IMR-90 (cell line): ENCODE measurements around the gene ARID5A. TPM values are rescaled to one million over a fixed set of nuclear protein-coding genes. Genes with fewer than 3 reads are reported as not detected.

Source experiments
- ATAC-seq: fragments of 200-7000 bp; cut with Tn5 transposase; 2 replicates; pipeline ENCODE4 v1.9.1; 2020; ENCODE audit warnings: low read depth, mild to moderate bottlenecking, moderate library complexity
- BruUV-seq: library from RNA; stranded (reverse); fragments of 400-500 nt; replicated peaks from 2 replicates; lab custom pipeline; 2021; lab: Mats Ljungman, UMichigan
- CTCF ChIA-PET: fragments of 300-600 bp; formaldehyde crosslinking; extraction: SDS; loops from one replicate; lab custom pipeline; 2021; ENCODE audit warnings: antibody characterized with exemption; lab: Yijun Ruan, JAX
- POLR2A ChIA-PET: fragments of 300-600 bp; sonication (Branson Sonifier 250); formaldehyde crosslinking; loops from one replicate; lab custom pipeline; 2022; ENCODE audit warnings: antibody characterized with exemption; ENCODE audit not compliant: unreplicated experiment; lab: Charles Lee
- DNase-seq: peaks from one replicate; pipeline ENCODE4 v3.0.0; 2013
- H2AFZ ChIP-seq: replicated peaks from 2 replicates; pipeline ENCODE3; 2013; ENCODE audit warnings: low read length, mild to moderate bottlenecking; ENCODE audit not compliant: poor library complexity
- H2AK5ac ChIP-seq: 2 replicates; pipeline ENCODE4 v1.6.1; 2013; ENCODE audit warnings: low read depth, low read length, inconsistent platforms
- H2AK9ac ChIP-seq: replicated peaks from 2 replicates; pipeline ENCODE3; 2013; ENCODE audit warnings: mild to moderate bottlenecking, low read depth, low read length, moderate library complexity; ENCODE audit not compliant: poor library complexity
- H2BK120ac ChIP-seq: 2 replicates; pipeline ENCODE4 v1.6.1; 2013; ENCODE audit warnings: low read depth, low read length, inconsistent platforms
- H2BK15ac ChIP-seq: 3 replicates; pipeline ENCODE4 v1.6.1; 2013; ENCODE audit warnings: low read depth, low read length, inconsistent platforms
- H2BK20ac ChIP-seq: 2 replicates; pipeline ENCODE4 v1.6.1; 2013; ENCODE audit warnings: low read depth, mild to moderate bottlenecking, inconsistent platforms, low read length, moderate library complexity
- H2BK5ac ChIP-seq: 2 replicates; pipeline ENCODE4 v1.6.1; 2013; ENCODE audit warnings: mild to moderate bottlenecking, low read depth, low read length, inconsistent platforms; ENCODE audit not compliant: poor library complexity, severe bottlenecking
- H3K14ac ChIP-seq: replicated peaks from 2 replicates; pipeline ENCODE4 v1.6.1; 2013; ENCODE audit warnings: low read depth, low read length, inconsistent platforms
- H3K18ac ChIP-seq: 2 replicates; pipeline ENCODE4 v1.6.1; 2013; ENCODE audit warnings: low read depth, low read length, control low read depth
- H3K23ac ChIP-seq: 2 replicates; pipeline ENCODE4 v1.6.1; 2013; ENCODE audit warnings: low read depth, low read length, inconsistent platforms
- H3K27ac ChIP-seq: 2 replicates; pipeline ENCODE4 v1.5.1; 2013; ENCODE audit warnings: mild to moderate bottlenecking, control low read depth, low read length; ENCODE audit not compliant: insufficient read depth
- H3K27me3 ChIP-seq: 2 replicates; pipeline ENCODE4 v1.6.1; 2013; ENCODE audit warnings: low read length; ENCODE audit not compliant: control insufficient read depth, insufficient read depth
- H3K36me3 ChIP-seq: 2 replicates; pipeline ENCODE4 v1.6.1; 2013; ENCODE audit warnings: low read length, mixed read lengths; ENCODE audit not compliant: control insufficient read depth, insufficient read depth
- H3K4ac ChIP-seq: 2 replicates; pipeline ENCODE4 v1.6.1; 2013; ENCODE audit warnings: low read depth, low read length, inconsistent platforms
- H3K4me1 ChIP-seq: 2 replicates; pipeline ENCODE4 v1.6.1; 2013; ENCODE audit warnings: low read length, mixed read lengths; ENCODE audit not compliant: control insufficient read depth, insufficient read depth
- H3K4me2 ChIP-seq: 2 replicates; pipeline ENCODE4 v1.6.1; 2013; ENCODE audit warnings: low read depth, mild to moderate bottlenecking, control low read depth, low read length, moderate library complexity
- H3K4me3 ChIP-seq: 2 replicates; pipeline ENCODE4 v1.5.1; 2013; ENCODE audit warnings: low read depth, mild to moderate bottlenecking, control low read depth, low read length, moderate library complexity; ENCODE audit not compliant: insufficient read depth
- H3K56ac ChIP-seq: 2 replicates; pipeline ENCODE4 v1.6.1; 2013; ENCODE audit warnings: low read length, inconsistent platforms; ENCODE audit not compliant: insufficient read depth; ENCODE audit errors: extremely low read depth
- H3K79me1 ChIP-seq, 2 experiments: 2 replicates each; pipeline ENCODE4 v1.6.1; 2013; ENCODE audit warnings: low read length in 2 of 2, inconsistent platforms in 1 of 2, low read depth in 1 of 2
- H3K9ac ChIP-seq: 2 replicates; pipeline ENCODE4 v1.6.1; 2013; ENCODE audit warnings: low read depth, low read length, control low read depth
- H3K9me1 ChIP-seq: 2 replicates; pipeline ENCODE4 v1.6.1; 2013; ENCODE audit warnings: low read length, inconsistent platforms; ENCODE audit not compliant: insufficient read depth
- H3K9me3 ChIP-seq: 2 replicates; pipeline ENCODE4 v1.6.1; 2013; ENCODE audit warnings: low read length; ENCODE audit not compliant: control insufficient read depth, insufficient read depth
- H4K20me1 ChIP-seq: 2 replicates; pipeline ENCODE4 v1.6.1; 2013; ENCODE audit warnings: low read length, inconsistent platforms; ENCODE audit not compliant: insufficient read depth
- H4K5ac ChIP-seq: 2 replicates; pipeline ENCODE4 v1.6.1; 2013; ENCODE audit warnings: mild to moderate bottlenecking, low read depth, low read length, control low read depth
- H4K8ac ChIP-seq, 2 experiments: 2 replicates each; pipeline ENCODE4 v1.6.1; 2013; ENCODE audit warnings: low read depth in 2 of 2, low read length in 2 of 2, control low read depth in 1 of 2, inconsistent platforms in 1 of 2
- H4K91ac ChIP-seq: 2 replicates; pipeline ENCODE4 v1.6.1; 2013; ENCODE audit warnings: low read depth, low read length, inconsistent platforms; ENCODE audit not compliant: insufficient read depth
- BHLHE40 ChIP-seq: fragments of 150-350 bp; IDR thresholded peaks from 2 replicates; pipeline ENCODE4 v1.6.1; 2016; ENCODE audit warnings: mild to moderate bottlenecking, low read depth, low read length
- CEBPB ChIP-seq: IDR thresholded peaks from 2 replicates; pipeline ENCODE4 v1.6.1; 2012; ENCODE audit warnings: low read depth, low read length, improper control_type of control experiment
- CHD1 ChIP-seq: IDR thresholded peaks from 2 replicates; pipeline ENCODE4 v1.6.1; 2012; ENCODE audit warnings: low read depth, low read length, improper control_type of control experiment
- ELK1 ChIP-seq: fragments of 150-350 bp; IDR thresholded peaks from 2 replicates; pipeline ENCODE4 v1.6.1; 2016; ENCODE audit warnings: low read depth, mild to moderate bottlenecking, low read length, moderate library complexity, borderline replicate concordance
- FOS ChIP-seq: fragments of 150-350 bp; IDR thresholded peaks from 2 replicates; pipeline ENCODE4 v1.6.1; 2016; ENCODE audit warnings: low read depth, low read length
- MAFK ChIP-seq: IDR thresholded peaks from 2 replicates; pipeline ENCODE4 v1.6.1; 2012; ENCODE audit warnings: low read depth, low read length, improper control_type of control experiment
- MAZ ChIP-seq: IDR thresholded peaks from 2 replicates; pipeline ENCODE4 v1.6.1; 2012; ENCODE audit warnings: low read depth, mild to moderate bottlenecking, low read length, improper control_type of control experiment, moderate library complexity, borderline replicate concordance
- MXI1 ChIP-seq: IDR thresholded peaks from 2 replicates; pipeline ENCODE4 v1.6.1; 2012; ENCODE audit warnings: low read depth, mild to moderate bottlenecking, low read length, moderate library complexity, borderline replicate concordance
- NFE2L2 ChIP-seq: fragments of 150-350 bp; IDR thresholded peaks from 2 replicates; pipeline ENCODE4 v1.6.1; 2016; ENCODE audit warnings: low read depth, mild to moderate bottlenecking, low read length
- POLR2A ChIP-seq: IDR thresholded peaks from 2 replicates; pipeline ENCODE4 v1.6.1; 2012; ENCODE audit warnings: mild to moderate bottlenecking, low read depth, low read length
- RAD21 ChIP-seq: IDR thresholded peaks from 2 replicates; pipeline ENCODE4 v1.6.1; 2012; ENCODE audit warnings: low read length, improper control_type of control experiment
- RCOR1 ChIP-seq: IDR thresholded peaks from 2 replicates; pipeline ENCODE4 v1.6.1; 2012; ENCODE audit warnings: mild to moderate bottlenecking, low read length, improper control_type of control experiment; ENCODE audit not compliant: insufficient replicate concordance
- RFX5 ChIP-seq: IDR thresholded peaks from 2 replicates; pipeline ENCODE4 v1.8.0; 2012; ENCODE audit warnings: low read depth, mild to moderate bottlenecking, low read length, moderate library complexity
- SMC3 ChIP-seq: fragments of 150-350 bp; IDR thresholded peaks from 2 replicates; pipeline ENCODE4 v1.6.1; 2016; ENCODE audit warnings: low read depth, mild to moderate bottlenecking, antibody characterized with exemption, low read length, moderate library complexity
- USF2 ChIP-seq: fragments of 150-350 bp; IDR thresholded peaks from 2 replicates; pipeline ENCODE4 v1.6.1; 2017; ENCODE audit warnings: mild to moderate bottlenecking, antibody characterized with exemption, low read length, low read depth
- WGBS, 2 experiments: methylation state at CpG; one replicate each; pipeline versions ENCODE4 v1.1.5 to v1.1.7; 2013; ENCODE audit warnings: missing lambda C conversion rate in 2 of 2; ENCODE audit not compliant: insufficient read length in 1 of 2; ENCODE audit errors: extremely low coverage in 2 of 2; 5-methylcytosine and 5-hydroxymethylcytosine counted together
- dilution Hi-C: fragments of 300-500 bp; cut with HindIII; formaldehyde crosslinking; loops from one replicate; pipeline ENCODE4 v1.14.3; 2018; ENCODE audit warnings: low sequenced_read_pairs; ENCODE audit not compliant: unreplicated experiment
- in situ Hi-C: fragments of 300-500 bp; cut with MboI; formaldehyde crosslinking; loops from 3 replicates; pipeline ENCODE4 v1.14.3; 2019; ENCODE audit warnings: low sequenced_read_pairs, inconsistent platforms, mixed read lengths
- intact Hi-C: fragments of 100-400 bp; cut with micrococcal nuclease; formaldehyde crosslinking; loops from 2 replicates; pipeline ENCODE4 v1.10.0; 2022
- polyA plus RNA-seq, 3 experiments: library from polyadenylated mRNA; depleted of rRNA; stranded (reverse); fragments of >200 nt; gene quantifications; 2 replicates each; pipeline ENCODE4 v1.2.3, GENCODE V29; 2012; ENCODE audit warnings: low replicate concordance in 1 of 3
- total RNA-seq: library from RNA; depleted of rRNA; stranded (reverse); fragments of >200 nt; gene quantifications from 2 replicates; pipeline ENCODE4 v1.2.3, GENCODE V29; 2012
- TF ChIP-seq, protein P1 (sequence below): conservative IDR thresholded peaks from 2 replicates; pipeline ENCODE4 v1.5.1; 2012; ENCODE audit warnings: mild to moderate bottlenecking, low read depth, low read length, improper control_type of control experiment

Gene ARID5A
- total and polyA plus RNA-seq, 2 of the 4 experiments (the other 2 are of a cell fraction) = 2.3 to 6.7 TPM

DNA sequence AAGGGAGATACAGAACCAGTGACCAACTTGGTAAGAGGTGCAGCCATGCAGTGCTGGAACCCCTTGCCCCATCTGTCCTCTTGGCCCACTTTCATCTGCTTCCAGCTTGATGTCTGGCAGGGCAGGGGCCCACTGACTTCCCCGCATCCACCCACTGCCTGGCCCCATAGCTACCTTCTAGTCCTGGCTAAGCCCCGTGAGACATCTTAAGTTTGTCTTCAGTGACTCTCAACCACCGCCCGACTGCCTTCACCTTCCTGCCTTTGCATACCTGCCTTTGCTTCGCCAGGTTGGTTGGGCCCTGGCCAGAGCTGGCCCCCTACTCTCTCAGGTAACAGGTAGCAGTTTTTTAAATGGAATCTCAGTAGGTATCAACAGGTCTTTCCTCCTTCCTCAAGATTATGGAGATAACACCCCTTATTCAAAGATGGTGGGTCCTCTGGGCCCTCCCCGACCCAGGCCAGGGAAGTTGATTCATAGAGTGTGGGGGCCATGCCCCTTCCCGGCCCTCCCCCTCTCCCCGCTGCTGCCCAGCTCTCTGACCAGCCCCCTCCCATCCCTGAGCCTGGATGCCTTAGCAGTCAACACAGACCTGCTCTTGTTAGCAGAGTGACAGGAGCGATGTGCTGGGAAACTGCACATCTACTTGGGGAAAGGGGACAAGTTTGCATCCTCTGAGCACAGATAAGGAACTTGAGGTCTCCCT is 2.8 kb downstream of the ARID5A start:
- Histone ChIP-seq H3K27ac (no peak overlapping the region), H3K4me1 (peaks cover 24% of the 10 kb centered on the region), H4K91ac (no peak overlapping the region), H3K4me2 (no peak overlapping the region), H3K4me3 (no peak overlapping the region), H2BK120ac (no peak overlapping the region), H3K9ac (no peak overlapping the region), H3K23ac (no peak overlapping the region), H3K4ac (no peak overlapping the region), H3K36me3 (peaks cover 4% of the 10 kb centered on the region), H4K20me1 (peaks cover 38% of the 10 kb centered on the region), H4K5ac (no peak overlapping the region), H3K56ac (no peak overlapping the region), H2AFZ (no peak overlapping the region), H3K9me3 (no peaks in the 10 kb centered on the region), H4K8ac (no peak overlapping the region), H3K79me1 (peaks cover 14 to 48% of the 10 kb centered on the region in 2 experiments), H3K27me3 (no peaks in the 10 kb centered on the region), H2BK20ac (no peak overlapping the region), H2AK9ac (peak overlapping the region; percentile 51), H2BK5ac (no peak overlapping the region), H3K14ac (no peak overlapping the region), H2AK5ac (no peak overlapping the region; the same call in 1 of the 2 replicates), H2BK15ac (no peak overlapping the region), H3K9me1 (peaks cover 8% of the 10 kb centered on the region), H3K18ac (no peak overlapping the region)
- TF ChIP-seq USF2 (no peak), RCOR1 (no peak), CHD1 (no peak), SMC3 (no peak), POLR2A (no peak), NFE2L2 (no peak), ELK1 (no peak), CEBPB (no peak), MAZ (no peak), MXI1 (no peak), MAFK (no peak), FOS (no peak), BHLHE40 (no peak), RAD21 (no peak), RFX5 (no peak)
- TF ChIP-seq, protein P1, sequence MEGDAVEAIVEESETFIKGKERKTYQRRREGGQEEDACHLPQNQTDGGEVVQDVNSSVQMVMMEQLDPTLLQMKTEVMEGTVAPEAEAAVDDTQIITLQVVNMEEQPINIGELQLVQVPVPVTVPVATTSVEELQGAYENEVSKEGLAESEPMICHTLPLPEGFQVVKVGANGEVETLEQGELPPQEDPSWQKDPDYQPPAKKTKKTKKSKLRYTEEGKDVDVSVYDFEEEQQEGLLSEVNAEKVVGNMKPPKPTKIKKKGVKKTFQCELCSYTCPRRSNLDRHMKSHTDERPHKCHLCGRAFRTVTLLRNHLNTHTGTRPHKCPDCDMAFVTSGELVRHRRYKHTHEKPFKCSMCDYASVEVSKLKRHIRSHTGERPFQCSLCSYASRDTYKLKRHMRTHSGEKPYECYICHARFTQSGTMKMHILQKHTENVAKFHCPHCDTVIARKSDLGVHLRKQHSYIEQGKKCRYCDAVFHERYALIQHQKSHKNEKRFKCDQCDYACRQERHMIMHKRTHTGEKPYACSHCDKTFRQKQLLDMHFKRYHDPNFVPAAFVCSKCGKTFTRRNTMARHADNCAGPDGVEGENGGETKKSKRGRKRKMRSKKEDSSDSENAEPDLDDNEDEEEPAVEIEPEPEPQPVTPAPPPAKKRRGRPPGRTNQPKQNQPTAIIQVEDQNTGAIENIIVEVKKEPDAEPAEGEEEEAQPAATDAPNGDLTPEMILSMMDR = no peak
- intact Hi-C loops = no loop called here
- DNase-seq (no peak), ATAC-seq (no peak)
- dilution Hi-C loops = no loop called here
- WGBS, 2 experiments = 93% methylated on average over 2 of the region's 9 CpGs; no CpG with 5 or more reads in 1 of the 2 experiments
- ChIA-PET CTCF (interaction anchor here (1.5 kb wide), 1 partner anchor 15 kb away, joined by 3 read pairs; no protein-coding TSS in a partner anchor), POLR2A (no interaction called here)
- in situ Hi-C loops = no loop called here
- no TSS peak for BruUV-seq
